RKO (cell line): Measurements from ENCODE around the gene GALNT3.

Experiments
- DNase-seq: peaks from one replicate; pipeline ENCODE4 v3.0.0-alpha.2; 2016; ENCODE audit warnings: low spot score

The GALNT3 gene

DNA sequence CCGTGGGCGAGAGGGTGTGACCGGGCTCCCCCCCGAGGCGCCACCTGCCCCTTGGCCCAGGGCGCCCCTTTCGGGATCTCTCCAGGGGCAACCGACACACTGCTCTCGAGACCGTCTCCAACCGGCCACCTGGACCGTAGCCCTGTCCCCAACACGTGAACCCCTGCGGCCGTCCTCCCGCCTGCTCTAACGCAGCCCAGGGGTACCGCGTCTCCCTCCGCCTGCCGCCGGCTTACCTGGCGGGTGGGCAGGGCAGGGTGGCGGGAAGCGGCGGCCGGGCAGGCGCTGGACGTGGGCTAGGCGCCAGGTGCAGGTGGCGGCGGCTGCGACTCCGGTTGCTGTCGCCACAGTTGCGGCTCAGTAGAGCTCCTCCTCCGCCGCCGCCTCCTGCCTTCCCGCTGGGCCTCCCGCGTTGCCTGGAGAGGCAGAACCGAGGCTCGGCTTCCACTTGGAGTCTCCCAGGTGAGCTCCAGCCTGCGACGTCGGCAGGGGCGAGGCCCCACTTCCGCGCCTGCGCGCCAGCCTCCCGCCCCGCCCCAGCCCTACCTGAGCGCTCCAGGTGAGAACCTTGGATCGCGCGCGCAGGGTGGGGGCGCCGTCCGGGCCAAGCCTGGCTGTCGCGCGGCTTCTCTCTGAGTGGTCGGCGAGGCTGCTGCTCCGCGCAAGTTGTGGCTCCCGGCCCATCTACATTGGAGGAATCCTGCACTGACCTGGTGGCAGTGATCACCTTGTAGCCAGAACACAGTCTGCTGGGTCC, at the start of gene GALNT3:
Gene GALNT3 (minus strand): TSS at position 469 of the 757 bp plus-strand sequence. CDS start 23,547 bp downstream, outside the sequence.
- DNase-seq: no peak

DNA sequence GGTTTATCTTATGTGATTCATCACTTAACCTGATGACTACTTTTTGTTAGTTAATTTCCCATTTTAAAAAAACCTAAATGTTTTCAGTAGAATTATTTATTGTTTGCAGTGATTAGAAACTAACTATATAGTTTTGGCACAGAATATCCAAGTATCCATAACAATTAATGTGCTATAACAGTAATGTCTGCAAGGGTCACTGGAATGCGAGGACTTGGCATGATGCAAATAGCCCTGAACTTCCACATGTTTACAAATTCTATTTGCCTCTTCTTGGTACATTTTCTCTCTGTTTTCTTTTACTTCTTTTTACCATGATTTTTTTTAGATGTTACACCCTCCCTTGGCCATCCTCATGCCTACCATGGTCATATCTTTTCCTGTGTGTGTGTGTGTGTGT, 49.3 kb upstream of the GALNT3 start:
- peak; percentile 20 for DNase-seq

DNA sequence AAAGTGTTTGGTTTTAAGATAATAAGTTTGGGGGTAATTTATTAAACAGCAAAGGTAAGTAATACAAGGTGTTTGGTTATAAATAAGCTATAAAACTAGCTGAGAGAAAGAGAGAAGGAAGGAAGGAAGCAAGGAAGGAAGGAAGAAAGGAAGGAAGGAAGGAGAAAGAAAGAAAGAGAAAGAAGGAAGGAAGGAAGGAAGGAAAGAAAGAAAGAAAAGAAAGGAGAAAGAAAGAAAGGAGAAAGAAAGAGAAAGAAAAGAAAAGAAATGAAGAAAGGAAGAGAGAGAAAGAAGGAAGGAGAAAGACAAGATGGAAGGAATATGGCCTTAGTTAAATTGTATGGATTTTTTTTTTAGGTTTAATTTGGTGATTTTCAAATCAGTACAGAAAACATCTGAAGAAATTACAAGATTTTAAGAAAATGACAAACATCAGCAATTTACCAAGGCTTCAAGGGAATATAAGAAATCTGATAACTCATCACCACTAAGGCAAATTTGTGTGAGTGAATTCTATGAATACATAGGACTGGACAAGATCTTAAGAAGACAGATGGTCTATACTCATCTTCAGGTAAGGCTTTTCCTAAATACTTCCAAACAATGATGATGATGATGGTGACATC, 46.4 kb upstream of the GALNT3 start:
- no peak for DNase-seq

DNA sequence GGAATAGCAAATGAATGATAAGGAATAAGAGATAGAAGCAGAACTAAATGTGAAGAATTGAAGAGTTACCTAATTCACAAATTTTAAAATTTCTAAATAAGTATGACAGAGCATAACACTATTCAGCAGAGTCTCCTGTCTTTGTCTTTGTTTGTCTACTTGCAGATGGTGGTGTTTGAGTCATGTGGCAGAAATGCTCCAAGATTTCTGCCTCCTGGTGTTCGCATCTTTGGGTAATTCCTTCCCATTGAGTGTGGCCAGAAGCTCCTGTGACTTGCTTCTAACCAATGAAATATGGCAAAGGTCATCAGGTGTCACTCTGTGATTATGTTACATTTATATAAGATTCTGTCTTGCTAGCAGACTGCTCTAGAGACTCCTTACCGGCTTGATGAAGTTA, 45.6 kb upstream of the GALNT3 start:
- DNase-seq: no peak

DNA sequence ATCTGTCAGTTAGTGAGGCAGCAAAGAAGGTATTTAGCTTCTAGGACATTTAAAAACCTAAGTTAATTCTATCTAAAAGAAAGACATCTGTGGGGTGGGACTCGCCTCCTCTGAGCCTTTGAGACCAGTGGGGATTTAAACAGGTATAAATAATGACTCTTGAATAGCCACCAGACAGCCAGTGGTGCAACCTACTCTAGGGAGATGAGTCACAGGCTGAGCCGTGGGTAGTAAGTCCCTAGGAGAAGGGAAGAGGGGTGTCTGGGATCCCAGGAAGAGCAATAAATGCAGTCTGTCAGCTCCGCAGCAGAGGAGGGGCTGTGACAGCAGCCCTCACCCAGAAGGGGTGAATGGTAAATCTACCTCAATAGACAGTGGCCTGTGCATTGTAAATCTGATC, 43.1 kb upstream of the GALNT3 start:
- DNase-seq: peak; percentile 4

DNA sequence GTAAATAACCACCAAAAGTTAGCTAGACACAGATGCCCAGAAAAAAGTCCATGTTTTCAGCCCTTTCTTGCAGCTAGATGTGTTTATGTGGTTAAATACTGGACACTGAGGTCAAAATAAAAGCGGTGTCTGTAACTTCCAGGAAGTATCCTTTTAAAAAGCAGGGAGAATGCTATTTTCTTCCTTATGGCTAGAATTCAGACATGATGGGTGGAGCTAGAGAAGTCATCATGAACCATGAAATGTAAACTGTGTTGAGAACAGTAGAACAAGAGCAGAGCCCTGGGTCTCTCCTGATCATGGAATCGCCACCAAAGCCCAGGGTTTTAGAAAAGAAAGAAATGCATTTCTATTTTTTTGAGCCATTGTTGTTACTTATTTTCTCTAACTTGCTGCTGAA, 41.3 kb upstream of the GALNT3 start:
- DNase-seq: no peak

DNA sequence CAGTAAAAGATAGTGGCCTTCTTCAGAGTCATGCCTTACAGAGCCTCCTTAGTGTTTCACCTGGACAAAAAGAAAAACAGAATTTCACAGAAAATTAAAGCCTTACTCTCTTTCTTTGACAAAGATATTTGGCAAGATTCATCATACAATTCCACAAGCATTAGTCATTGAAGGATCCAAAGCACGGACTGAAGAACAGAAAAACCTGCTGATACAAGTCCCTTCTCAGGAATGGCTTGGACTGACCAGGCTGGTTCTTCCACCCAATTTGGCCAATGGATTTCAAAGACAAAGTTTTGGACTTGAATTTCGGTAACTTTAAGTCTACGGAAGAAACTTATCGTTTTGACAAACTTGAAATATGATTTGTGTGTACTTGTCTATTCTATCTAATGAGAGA, 39.1 kb upstream of the GALNT3 start:
- peak; percentile 15 for DNase-seq

DNA sequence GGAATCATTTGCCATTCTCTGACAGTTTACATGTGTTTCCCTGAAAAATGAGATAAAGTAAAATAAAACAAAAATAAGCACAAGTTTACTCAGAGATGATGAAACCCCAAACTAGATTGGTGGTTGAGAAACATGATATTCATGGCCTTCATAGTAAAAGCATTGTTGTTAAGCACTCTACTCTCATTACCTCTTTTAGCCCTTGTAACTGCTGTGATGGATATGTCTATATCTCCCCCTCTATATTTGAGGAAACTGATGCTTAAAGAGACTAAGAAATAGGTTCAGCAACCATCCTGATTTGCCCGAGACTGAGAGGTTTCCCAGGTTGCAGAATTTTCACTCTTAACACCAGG, 33.9 kb upstream of the GALNT3 start:
- DNase-seq: no peak

DNA sequence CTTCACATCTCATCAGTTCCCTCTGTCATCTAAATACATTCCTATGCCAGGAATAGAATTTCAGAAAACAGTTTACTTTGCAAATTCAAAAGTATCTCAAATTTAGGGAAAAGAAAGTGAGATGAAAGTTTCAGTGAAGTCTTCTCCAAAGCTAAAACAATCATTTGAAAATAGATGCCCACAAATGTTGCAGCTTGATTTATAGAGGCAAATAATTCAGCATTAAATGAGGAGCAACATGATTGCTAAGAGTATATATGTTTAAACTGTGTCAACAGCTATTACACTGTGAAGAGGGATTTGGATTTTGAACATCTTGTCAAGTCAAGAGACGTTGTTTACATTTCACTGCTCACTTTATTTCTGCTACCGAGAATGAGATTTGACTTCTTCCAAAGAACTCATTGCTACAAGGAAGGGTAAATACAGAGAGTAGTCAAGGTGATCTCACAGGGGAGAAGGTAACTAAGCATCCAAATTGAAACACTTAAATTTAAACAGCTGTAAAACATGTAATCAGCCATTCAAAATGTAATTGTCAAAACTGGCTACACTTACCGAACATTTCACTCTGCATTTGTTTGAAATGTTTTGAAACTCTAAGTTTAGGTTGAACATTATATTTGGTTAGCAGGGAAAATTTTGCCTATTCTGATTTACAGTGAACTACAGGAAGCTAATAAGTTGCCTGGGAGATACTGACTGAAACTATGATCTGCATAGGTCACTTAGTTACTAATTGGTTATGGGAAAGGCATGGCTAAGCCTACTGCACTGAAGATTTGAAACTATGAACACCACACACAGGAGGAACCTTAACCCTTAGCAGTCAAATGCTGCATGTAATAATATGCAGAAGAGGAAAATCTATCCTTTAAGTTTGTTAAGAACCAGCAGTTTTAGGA, 33.2 kb upstream of the GALNT3 start:
- no peak for DNase-seq

DNA sequence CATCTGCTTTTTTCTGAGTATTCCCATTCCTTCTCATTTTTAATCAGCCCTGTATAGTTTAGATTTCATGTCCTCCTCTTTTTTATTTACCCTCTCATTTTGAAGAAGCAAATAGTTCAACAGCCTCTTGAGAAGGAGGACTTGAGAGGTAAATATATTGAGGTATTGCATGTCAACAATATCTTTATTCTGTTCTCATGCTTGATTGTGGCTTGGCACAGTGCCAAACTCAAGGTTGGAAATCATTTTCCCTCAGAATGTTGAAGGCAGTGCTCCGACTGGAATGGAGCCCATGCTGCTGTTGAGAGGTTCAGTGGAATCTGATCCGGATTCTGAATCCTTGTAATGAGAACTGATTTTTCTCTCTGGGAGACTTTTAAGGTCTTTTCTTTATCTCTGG, 31.0 kb upstream of the GALNT3 start:
- no peak for DNase-seq

DNA sequence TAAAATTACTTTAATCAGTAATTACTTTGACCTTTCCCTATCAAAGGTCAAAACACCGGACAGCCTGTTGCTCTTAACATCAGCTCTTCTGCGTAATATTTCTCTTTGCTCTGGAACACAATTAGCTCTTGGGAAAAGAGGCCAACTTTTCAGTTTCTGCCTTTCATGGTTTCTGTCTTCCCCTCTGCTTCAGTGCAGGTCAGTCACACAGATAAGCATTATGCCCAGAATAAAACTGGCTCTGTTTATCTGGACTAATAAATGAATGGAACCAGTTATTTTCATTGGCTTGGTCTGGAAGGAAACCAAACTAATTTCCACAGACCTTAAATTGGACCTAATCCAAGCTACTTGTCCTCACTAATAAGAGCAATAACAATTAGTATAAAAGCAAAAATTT, 26.2 kb upstream of the GALNT3 start:
- DNase-seq: no peak

DNA sequence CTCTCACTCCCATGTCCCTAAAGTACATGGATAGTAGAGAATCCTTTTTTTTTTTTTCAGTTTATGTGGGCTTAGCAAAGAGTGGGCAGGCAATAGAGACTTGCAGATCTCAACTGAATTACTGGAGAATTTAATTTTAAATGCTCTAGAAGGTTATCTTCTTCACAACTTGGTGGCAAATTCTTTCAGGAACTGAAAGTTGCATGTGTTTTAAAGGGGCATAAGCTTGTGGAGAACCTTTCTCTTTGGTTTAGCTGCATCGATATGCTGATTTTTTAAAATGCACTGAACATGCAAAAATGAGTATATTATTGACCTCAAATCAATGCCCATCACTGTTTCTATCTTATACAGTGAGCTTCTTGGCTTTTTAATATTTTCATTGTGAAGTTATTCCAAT, 24.9 kb upstream of the GALNT3 start:
- DNase-seq: no peak

DNA sequence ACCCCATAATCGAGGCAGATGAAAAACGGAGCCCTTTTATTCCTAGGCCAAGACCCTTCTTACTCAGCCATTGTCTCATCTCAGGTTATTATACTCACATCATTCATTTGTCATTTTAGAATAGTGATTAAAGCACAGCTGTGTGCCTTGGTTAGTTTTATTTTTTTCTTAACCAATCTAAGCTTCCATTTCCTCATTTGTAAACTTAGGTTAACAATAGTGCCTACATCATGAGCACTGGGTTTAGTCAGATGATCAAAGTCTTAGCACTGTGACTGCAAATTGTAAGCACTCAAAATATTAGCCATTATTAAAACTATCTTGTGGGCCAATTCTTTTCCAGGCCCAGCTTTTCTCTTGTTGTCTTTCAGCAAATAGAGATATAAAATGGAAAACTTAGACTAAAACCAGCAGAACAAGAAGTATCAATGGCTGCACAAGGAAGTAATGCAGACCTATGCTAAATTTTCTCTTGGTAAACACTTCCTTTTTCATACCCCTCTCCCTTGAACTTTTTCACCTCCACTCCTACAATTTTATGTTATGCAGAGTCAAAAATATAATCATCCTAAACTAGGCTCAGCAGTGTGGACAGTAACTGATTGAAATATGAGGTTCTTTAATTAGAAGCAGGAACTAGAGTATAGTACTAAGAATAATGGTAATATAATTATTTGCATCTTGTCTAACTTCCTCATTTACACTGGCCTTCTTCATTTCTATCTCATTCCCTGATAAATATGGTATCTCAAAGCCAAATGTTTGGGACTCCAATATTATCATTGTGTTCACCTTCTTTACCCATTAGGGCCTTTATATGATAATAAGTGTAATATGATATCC, 21.5 kb upstream of the GALNT3 start:
- no peak for DNase-seq

DNA sequence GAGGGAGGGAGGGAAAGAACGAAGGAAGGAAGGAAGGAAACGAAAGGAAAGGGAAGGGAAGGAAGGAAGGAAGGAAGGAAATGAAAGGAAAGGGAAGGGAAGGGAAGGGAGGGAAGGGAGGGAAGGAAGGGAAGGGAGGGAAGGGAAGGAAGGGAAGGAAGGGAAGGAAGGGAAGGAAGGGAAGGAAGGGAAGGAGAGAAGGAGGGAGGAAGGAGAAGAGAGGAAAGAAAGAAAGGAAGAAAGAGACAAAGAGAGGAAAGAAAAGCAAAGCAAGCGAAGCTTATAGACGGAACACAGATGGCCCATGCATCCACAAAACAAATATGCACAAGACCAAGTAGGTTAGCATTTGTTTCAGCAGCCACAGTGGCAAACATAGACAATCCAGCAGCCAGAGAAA, 20.4 kb upstream of the GALNT3 start:
- DNase-seq: no peak

DNA sequence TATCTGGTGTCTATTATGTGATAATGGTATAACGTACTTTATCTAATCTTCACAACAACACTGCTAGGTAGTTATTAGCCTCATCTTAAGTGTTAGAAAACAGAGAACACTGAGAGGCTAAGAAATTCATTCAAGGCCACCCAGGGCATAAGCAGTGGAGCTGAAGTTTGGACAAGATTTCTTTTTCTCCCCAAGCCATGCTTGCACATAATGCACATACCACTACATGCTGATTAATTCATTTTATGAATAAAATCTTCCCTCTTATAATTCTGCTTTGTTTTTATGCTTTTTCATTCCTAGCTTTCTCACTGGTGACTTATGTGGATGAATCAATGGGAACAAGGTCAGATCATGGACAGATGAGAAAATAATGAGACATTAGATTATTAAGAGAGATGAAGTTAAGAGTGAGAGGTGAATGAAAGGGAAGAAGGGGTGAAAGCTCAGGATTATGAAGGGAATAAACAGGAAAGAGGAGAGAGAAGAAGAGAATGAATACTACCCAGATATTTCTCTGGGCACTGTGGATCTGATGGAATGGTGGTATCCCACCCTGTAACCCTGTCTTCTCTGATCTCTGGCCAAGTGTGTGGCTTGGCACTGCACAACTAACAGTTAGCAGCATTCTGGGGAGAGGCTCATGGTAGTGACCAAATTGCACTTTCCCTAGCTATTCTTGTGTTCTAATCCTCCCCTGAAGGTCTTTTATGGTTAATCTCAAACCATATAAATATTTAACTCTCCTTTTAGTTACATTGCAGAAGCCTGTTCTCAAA, 17.7 kb upstream of the GALNT3 start:
- DNase-seq: no peak

DNA sequence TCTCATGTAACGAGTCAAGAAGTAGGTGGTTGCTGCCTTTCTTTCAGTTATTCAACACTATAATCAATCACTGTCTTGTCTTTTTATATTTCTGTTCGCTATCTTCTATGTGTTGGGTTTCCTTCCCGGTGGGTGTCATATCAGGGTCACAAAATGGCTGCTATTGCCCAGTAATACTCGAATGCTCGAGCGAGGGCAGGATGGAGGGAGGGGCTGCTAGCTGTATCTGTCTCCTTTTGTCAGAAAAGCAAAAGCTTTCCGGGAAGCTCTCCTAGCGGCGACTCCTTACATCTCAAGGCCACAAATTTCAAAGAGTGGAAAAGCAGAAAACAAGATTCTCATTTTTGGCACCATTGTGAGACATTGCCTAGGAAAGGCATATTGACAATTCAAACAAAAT, 16.4 kb upstream of the GALNT3 start:
- DNase-seq: no peak

DNA sequence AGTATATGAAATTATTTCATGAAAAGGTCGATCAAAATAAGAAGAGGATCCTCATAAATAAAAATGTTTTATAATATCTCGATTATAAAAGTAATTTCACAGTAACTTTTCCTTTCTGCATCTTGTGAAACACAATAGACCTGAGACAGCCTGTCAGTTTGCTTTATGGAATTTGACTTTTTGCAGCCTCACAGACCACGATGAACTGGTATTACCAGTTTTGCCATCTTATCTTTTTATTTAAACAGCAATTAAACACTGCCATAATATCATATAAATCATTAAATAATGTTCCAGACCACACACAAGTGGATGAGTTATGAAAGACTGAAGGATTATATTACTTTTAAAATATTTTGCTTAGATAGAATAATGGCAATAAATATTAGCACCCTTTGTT, 10.7 kb upstream of the GALNT3 start:
- DNase-seq: no peak

DNA sequence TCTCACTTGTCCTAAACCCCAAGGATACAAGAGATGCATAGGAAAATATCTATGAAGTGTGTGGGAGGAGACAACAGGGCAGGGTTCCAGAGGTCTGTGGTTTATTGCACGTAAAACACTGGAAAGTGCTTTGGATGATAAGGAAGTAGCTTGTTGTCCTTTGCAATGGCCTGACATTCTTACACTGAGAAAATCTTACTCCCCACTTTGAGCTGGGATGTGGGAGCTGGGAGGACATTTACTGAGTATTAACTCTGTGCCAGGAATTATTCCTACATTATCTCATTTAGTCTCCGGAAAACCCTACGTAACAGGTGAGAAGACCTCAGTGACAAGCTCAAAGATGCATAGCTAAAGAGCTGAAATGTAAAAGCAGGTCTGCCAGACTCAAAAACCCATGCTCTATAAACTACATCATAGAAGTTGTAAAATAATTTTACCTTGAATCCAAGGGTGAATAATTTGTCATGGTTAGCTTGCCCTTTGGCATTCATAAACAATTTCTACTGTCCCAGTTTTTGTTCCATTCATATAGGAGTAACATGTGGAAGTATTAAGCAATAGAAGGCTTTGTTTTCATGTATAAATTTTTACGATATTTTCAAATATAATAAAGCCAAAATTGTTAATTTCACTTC, 9.2 kb upstream of the GALNT3 start:
- DNase-seq: no peak

DNA sequence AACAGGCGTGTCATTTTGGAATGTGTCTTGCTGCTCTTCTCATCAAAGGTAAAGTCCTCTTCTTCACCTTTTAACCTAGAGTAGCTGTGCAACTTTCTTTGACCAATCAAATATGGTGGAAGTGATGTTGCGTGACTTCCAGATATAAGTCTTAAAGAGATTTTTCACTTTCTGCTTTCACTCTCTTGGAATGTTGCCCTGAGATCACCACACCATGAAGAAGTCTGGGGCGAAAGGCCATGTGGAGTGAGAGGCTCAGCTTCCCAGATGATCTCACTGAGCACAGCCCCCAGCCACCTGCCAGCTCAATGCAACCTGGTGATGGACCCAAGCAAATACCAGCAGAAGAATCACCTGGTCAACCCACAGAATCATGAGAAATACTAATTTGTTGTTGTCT, 7.1 kb upstream of the GALNT3 start:
- DNase-seq: no peak

DNA sequence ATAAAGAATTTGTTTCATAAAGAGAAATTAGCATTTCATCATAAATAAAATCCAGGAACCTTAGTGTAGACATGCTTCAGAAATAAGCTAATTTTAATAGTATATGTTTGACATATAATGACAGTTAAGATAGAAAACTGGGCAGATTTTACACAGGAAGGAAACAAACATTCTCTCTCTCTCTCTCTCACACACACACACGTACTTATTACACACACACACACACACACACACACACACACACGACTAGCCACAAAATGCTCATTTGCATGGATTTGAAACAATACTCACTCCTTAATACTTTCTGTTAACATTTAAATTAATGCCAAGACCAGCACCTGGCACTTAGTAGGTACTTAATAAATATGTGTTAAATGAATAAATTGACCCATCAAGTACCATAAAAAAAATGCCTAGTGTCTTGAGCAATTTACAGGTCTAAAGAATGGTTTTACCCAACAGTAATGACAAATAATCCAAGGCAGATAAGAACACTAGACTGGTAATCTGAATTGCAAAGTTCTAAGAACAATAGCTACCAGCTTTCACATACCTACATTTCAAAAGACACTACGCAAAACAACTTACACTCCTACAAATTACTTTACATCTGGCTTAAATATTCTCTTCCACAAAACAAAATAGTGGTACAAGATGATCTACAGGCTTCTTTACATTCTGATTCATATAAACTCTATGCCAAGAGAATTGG, 2.9 kb upstream of the GALNT3 start:
- DNase-seq: no peak
